BLaER1 treated with 17β-estradiol and CSF1 and Interleukin-3, amounts not matched to agents 10 nM and 100 nM (cell line): ENCODE results near the gene ZMYND10.

Source experiments
- H3K27ac ChIP-seq, 11 experiments: shearing (Covaris generic); formaldehyde crosslinking; 2 replicates each; pipeline ENCODE4 v1.8.1; 2022
- H3K27me3 ChIP-seq, 11 experiments: shearing (Covaris generic); formaldehyde crosslinking; 2 replicates each; pipeline ENCODE4 v1.8.1; 2022
- H3K36me3 ChIP-seq, 11 experiments: shearing (Covaris generic); formaldehyde crosslinking; 2 replicates each; pipeline ENCODE4 v1.8.1; 2022
- H3K4me1 ChIP-seq, 10 experiments: shearing (Covaris generic); formaldehyde crosslinking; 2 replicates each; pipeline ENCODE4 v1.8.1; 2022
- H3K4me2 ChIP-seq, 11 experiments: shearing (Covaris generic); formaldehyde crosslinking; 2 replicates each; pipeline ENCODE4 v1.8.1; 2022
- H3K4me3 ChIP-seq, 10 experiments: shearing (Covaris generic); formaldehyde crosslinking; 2 replicates each; pipeline ENCODE4 v1.8.1; 2022
- H3K9ac ChIP-seq, 11 experiments: shearing (Covaris generic); formaldehyde crosslinking; 2 replicates each; pipeline ENCODE4 v1.8.1; 2022
- H3K9me3 ChIP-seq, 11 experiments: shearing (Covaris generic); formaldehyde crosslinking; replicated peaks in 1 of 11; 2 replicates each; pipeline ENCODE4 v1.8.1; 2022
- H4K20me1 ChIP-seq, 11 experiments: shearing (Covaris generic); formaldehyde crosslinking; 2 replicates each; pipeline ENCODE4 v1.8.1; 2022
- Cebpa-rat ChIP-seq, 11 experiments: shearing (Covaris generic); IDR thresholded peaks; 2 replicates each; pipeline ENCODE4 v1.8.1; 2022

ZMYND10 gene

GRCh38 chr3:50338965-50339364 is 6.6 kb downstream of the ZMYND10 start:
- Histone ChIP-seq H3K4me2 (peak overlapping the region; percentile 87 to 100 (median 98)), H3K9ac (peak overlapping the region; percentile 85 to 98 (median 95)), H3K4me1 (peaks cover 69 to 90% (median 77%) of the 10 kb centered on the region in 10 experiments), H3K4me3 (peak overlapping the region; percentile 77 to 92 (median 88)), H3K27ac (peak overlapping the region; percentile 87 to 99 (median 95)), H3K36me3 (peaks cover 10 to 32% (median 26%) of the 10 kb centered on the region in 11 experiments), H3K27me3 (peaks cover 0 to 30% (median 12%) of the 10 kb centered on the region in 11 experiments; a peak in 14 of 22 replicates), H3K9me3 (no peaks in the 10 kb centered on the region), H4K20me1 (peaks cover 31 to 33% (median 31%) of the 10 kb centered on the region in 11 experiments)
- TF ChIP-seq Cebpa-rat (IDR thresholded peaks at IDR 0.05) = no peak

GRCh38 chr3:50337175-50337861 is 8.2 kb downstream of the ZMYND10 start:
- Histone ChIP-seq H3K4me2 (peak overlapping the region; percentile 87 to 100 (median 98)), H3K27ac (peak overlapping the region; percentile 87 to 99 (median 95)), H3K4me3 (peak overlapping the region; percentile 77 to 92 (median 88)), H3K27me3 (peaks cover 0 to 30% (median 12%) of the 10 kb centered on the region in 11 experiments; a peak in 14 of 22 replicates), H3K9ac (peak overlapping the region; percentile 85 to 98 (median 95)), H3K4me1 (peaks cover 64 to 81% (median 70%) of the 10 kb centered on the region in 10 experiments), H3K36me3 (peaks cover 25 to 49% (median 43%) of the 10 kb centered on the region in 11 experiments), H4K20me1 (peaks cover 47 to 49% (median 47%) of the 10 kb centered on the region in 11 experiments), H3K9me3 (no peaks in the 10 kb centered on the region)
- TF ChIP-seq Cebpa-rat (IDR thresholded peaks at IDR 0.05) = no peak

- H3K4me1 ChIP-seq = peaks cover 57 to 74% (median 66%) of the 10 kb centered on the region in 10 experiments
- H4K20me1 ChIP-seq = peaks cover 54 to 57% (median 54%) of the 10 kb centered on the region in 11 experiments
- peak overlapping the region; percentile 85 to 98 (median 94) for H3K9ac ChIP-seq
- peak overlapping the region; percentile 77 to 92 (median 88) for H3K4me3 ChIP-seq
- peaks cover 32 to 56% (median 50%) of the 10 kb centered on the region in 11 experiments for H3K36me3 ChIP-seq
- H3K4me2 ChIP-seq = peak overlapping the region; percentile 87 to 100 (median 98)
- no peaks in the 10 kb centered on the region for H3K9me3 ChIP-seq
- H3K27me3 ChIP-seq = peaks cover 0 to 25% (median 12%) of the 10 kb centered on the region in 11 experiments; a peak in 14 of 22 replicates
- peak overlapping the region; percentile 64 to 99 (median 95) for H3K27ac ChIP-seq
- TF ChIP-seq Cebpa-rat (IDR thresholded peaks at IDR 0.05) = no peak
Measured at GRCh38 chr3:50336452-50337174, 8.9 kb downstream of the ZMYND10 start.

- Histone ChIP-seq H3K36me3 (peaks cover 53 to 77% (median 71%) of the 10 kb centered on the region in 11 experiments), H3K4me2 (peak overlapping the region; percentile 87 to 100 (median 98)), H3K4me3 (peak overlapping the region in 6 of 10 experiments; percentile 15 to 89 (median 84); a peak in 8 of 20 replicates), H3K27ac (peak overlapping the region in 7 of 11 experiments; percentile 3 to 37 (median 31); a peak in 7 of 22 replicates), H3K9me3 (no peaks in the 10 kb centered on the region), H4K20me1 (peaks cover 74 to 78% (median 76%) of the 10 kb centered on the region in 11 experiments), H3K27me3 (peaks cover 0 to 4% (median under 1%) of the 10 kb centered on the region in 11 experiments; a peak in 8 of 22 replicates), H3K4me1 (peaks cover 45 to 60% (median 55%) of the 10 kb centered on the region in 10 experiments), H3K9ac (peak overlapping the region; percentile 28 to 97 (median 92); a peak in 20 of 22 replicates)
- TF ChIP-seq Cebpa-rat (IDR thresholded peaks at IDR 0.05) = no peak
Measured at GRCh38 chr3:50334339-50335075, 11.0 kb downstream of the ZMYND10 start.

- Histone ChIP-seq H3K27ac (peak overlapping the region in 8 of 11 experiments; percentile 3 to 49 (median 31); a peak in 9 of 22 replicates), H4K20me1 (peaks cover 74 to 84% (median 80%) of the 10 kb centered on the region in 11 experiments), H3K27me3 (no peaks in the 10 kb centered on the region), H3K4me1 (peaks cover 42 to 61% (median 54%) of the 10 kb centered on the region in 10 experiments), H3K9me3 (no peaks in the 10 kb centered on the region), H3K4me2 (peak overlapping the region; percentile 87 to 100 (median 98)), H3K36me3 (peaks cover 58 to 84% (median 77%) of the 10 kb centered on the region in 11 experiments), H3K9ac (peak overlapping the region; percentile 28 to 97 (median 92); a peak in 21 of 22 replicates), H3K4me3 (peak overlapping the region in 3 of 10 experiments; percentile 10 to 87 (median 26); a peak in 2 of 20 replicates)
- no peak for TF ChIP-seq Cebpa-rat (IDR thresholded peaks at IDR 0.05)
Measured at GRCh38 chr3:50333744-50334328, 11.7 kb downstream of the ZMYND10 start.

- H3K4me1 ChIP-seq = peaks cover 51 to 70% (median 59%) of the 10 kb centered on the region in 10 experiments
- peaks cover 60 to 84% (median 76%) of the 10 kb centered on the region in 11 experiments for H3K36me3 ChIP-seq
- no peaks in the 10 kb centered on the region for H3K27me3 ChIP-seq
- no peak overlapping the region for H3K4me2 ChIP-seq
- TF ChIP-seq Cebpa-rat (IDR thresholded peaks at IDR 0.05) = no peak
- H4K20me1 ChIP-seq = peaks cover 68 to 90% (median 83%) of the 10 kb centered on the region in 11 experiments
- H3K9me3 ChIP-seq = no peaks in the 10 kb centered on the region
- H3K9ac ChIP-seq = peak overlapping the region in 4 of 11 experiments; percentile 7 to 92 (median 24); a peak in 2 of 22 replicates
- H3K27ac ChIP-seq = no peak overlapping the region
- H3K4me3 ChIP-seq = no peak overlapping the region
Measured at GRCh38 chr3:50331364-50331907, 14.1 kb downstream of the ZMYND10 start.

GRCh38 chr3:50330330-50330729 is 15.2 kb downstream of the ZMYND10 start:
- H3K4me2 ChIP-seq = no peak overlapping the region
- H3K27ac ChIP-seq = no peak overlapping the region
- H3K4me1 ChIP-seq = peaks cover 42 to 70% (median 57%) of the 10 kb centered on the region in 10 experiments
- H3K9ac ChIP-seq = peak overlapping the region in 2 of 11 experiments; percentile 5 to 31; a peak in 2 of 22 replicates
- TF ChIP-seq Cebpa-rat (IDR thresholded peaks at IDR 0.05) = no peak
- no peaks in the 10 kb centered on the region for H3K9me3 ChIP-seq
- H4K20me1 ChIP-seq = peaks cover 57 to 86% (median 72%) of the 10 kb centered on the region in 11 experiments
- no peaks in the 10 kb centered on the region for H3K27me3 ChIP-seq
- H3K4me3 ChIP-seq = no peak overlapping the region
- peaks cover 62 to 84% (median 78%) of the 10 kb centered on the region in 11 experiments for H3K36me3 ChIP-seq
